Rectal smooth muscle tissue (tissue), 1 donor: Measurements from ENCODE around the gene EPS8L3.
"Not testable (repeated sequence)": the region's sequence is repeated elsewhere in the genome, so short reads cannot be mapped to it uniquely, and the experiment has no call there.

Experiments
- H3K27ac ChIP-seq: one replicate; pipeline ENCODE4 v1.7.0; 2013; ENCODE audit warnings: low read depth, low read length, inconsistent platforms
- H3K27me3 ChIP-seq: one replicate; pipeline ENCODE4 v1.7.0; 2013; ENCODE audit warnings: low read length; ENCODE audit not compliant: control insufficient read depth, insufficient read depth
- H3K36me3 ChIP-seq: one replicate; pipeline ENCODE4 v1.7.0; 2013; ENCODE audit warnings: low read length; ENCODE audit not compliant: control insufficient read depth, insufficient read depth
- H3K4me1 ChIP-seq: one replicate; pipeline ENCODE4 v1.7.0; 2013; ENCODE audit warnings: low read length; ENCODE audit not compliant: control insufficient read depth, insufficient read depth
- H3K4me3 ChIP-seq: one replicate; pipeline ENCODE4 v1.7.0; 2013; ENCODE audit warnings: low read length
- H3K9ac ChIP-seq: one replicate; pipeline ENCODE4 v1.7.0; 2013; ENCODE audit warnings: low read length

The EPS8L3 gene

DNA sequence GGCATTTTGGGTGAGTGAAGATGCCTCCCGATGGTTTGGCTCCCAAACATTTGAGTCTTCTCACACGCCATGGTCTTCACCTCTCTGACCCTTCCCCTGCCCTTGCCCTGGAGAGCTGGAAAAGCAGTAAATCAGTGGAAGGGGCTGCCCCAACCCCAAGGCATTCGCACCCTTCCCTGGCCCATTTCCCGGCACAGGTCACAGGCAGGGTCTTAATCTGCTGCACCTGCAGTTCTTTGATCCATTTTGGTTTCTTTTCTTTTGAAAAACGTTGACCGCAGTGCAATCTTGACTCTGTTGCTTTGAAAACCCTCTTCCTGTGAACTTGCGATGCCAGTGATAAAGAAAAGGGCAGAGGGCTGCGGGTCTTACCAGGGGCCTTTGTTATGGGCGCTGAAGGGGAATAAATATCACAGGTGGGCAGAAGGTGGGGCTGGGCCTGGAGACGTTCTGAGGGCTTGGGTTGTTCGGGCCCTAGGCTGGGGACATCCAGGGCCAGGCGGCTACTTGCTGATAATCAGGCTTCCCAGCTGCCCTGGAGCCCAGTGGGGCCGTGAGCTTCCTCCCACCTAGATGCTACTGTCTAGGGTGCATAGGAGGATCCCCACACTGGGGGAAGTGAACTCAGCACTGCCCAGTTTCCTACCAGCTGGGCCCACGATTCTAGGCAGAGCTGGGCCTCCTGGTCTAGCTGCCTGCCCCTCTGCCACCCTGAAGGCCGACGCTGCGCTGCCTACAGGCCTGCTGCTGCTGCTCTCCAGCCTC lies 38.6 kb upstream of the EPS8L3 start:
- Histone ChIP-seq H3K27ac (no peak overlapping the region), H3K4me3 (no peak overlapping the region), H3K4me1 (peaks cover 8% of the 10 kb centered on the region), H3K36me3 (no peaks in the 10 kb centered on the region), H3K9ac (no peak overlapping the region), H3K27me3 (no peaks in the 10 kb centered on the region)

- Histone ChIP-seq H3K9ac (no peak overlapping the region), H3K27me3 (no peaks in the 10 kb centered on the region), H3K27ac (no peak overlapping the region), H3K36me3 (no peaks in the 10 kb centered on the region), H3K4me1 (peaks cover 6% of the 10 kb centered on the region), H3K4me3 (no peak overlapping the region)
Measured at GRCh38 chr1:109801791-109802135, 38.0 kb upstream of the EPS8L3 start.

DNA sequence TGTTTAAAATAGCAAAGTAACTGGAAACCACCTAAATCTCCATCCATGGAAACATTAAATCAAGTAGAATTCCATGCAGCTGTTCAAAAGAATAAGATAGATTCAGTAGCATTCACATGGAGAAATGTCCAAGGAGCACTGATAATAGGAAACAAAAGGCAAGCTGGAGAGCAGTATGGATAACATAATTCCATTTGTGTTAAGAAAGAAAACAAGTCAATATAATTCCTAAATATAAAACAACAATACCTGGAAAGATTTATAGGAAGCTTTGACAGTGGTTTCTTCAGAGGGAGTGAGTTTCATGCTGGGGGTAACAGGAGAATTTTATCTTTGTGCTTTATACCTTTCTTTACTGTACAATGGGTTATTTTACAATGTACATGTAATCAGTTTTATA lies 36.6 kb upstream of the EPS8L3 start:
- Histone ChIP-seq H3K36me3 (no peaks in the 10 kb centered on the region), H3K9ac (no peak overlapping the region), H3K4me1 (peaks cover 6% of the 10 kb centered on the region), H3K27ac (no peak overlapping the region), H3K4me3 (no peak overlapping the region), H3K27me3 (no peaks in the 10 kb centered on the region)

DNA sequence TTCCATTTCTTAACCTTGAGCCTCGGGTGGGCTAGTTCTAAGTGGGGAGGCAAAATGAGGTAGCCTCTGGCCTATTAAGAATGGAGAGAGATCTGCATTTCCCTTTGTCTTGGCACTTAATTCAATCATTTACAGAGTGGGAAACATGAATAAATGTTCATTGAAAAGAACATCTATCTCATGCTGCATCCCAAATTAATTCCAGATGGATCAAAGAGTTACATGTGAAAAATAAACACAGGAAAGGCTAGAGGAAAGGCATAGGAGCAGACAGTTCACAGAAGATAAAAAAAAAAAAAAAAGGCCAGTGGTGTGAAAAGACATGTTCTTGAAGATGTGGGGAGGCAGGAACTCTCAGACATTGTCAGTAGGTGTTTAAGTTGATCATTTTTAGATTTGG lies 35.7 kb upstream of the EPS8L3 start:
- Histone ChIP-seq H3K27ac (no peak overlapping the region), H3K4me1 (peaks cover 6% of the 10 kb centered on the region), H3K9ac (no peak overlapping the region), H3K36me3 (no peaks in the 10 kb centered on the region), H3K4me3 (no peak overlapping the region), H3K27me3 (no peaks in the 10 kb centered on the region)

GRCh38 chr1:109797303-109797595 lies 33.5 kb upstream of the EPS8L3 start:
- H3K27ac ChIP-seq, H3K9ac ChIP-seq, H3K27me3 ChIP-seq, H3K36me3 ChIP-seq, H3K4me3 ChIP-seq, H3K4me1 ChIP-seq: not testable (repeated sequence)

GRCh38 chr1:109796484-109797302 lies 33.0 kb upstream of the EPS8L3 start:
- H3K36me3 ChIP-seq, result no peaks in the 10 kb centered on the region
- H3K4me3 ChIP-seq, result no peak overlapping the region
- peaks cover 12% of the 10 kb centered on the region for H3K4me1 ChIP-seq
- H3K9ac ChIP-seq, result no peak overlapping the region
- no peak overlapping the region for H3K27ac ChIP-seq
- H3K27me3 ChIP-seq, result no peaks in the 10 kb centered on the region

DNA sequence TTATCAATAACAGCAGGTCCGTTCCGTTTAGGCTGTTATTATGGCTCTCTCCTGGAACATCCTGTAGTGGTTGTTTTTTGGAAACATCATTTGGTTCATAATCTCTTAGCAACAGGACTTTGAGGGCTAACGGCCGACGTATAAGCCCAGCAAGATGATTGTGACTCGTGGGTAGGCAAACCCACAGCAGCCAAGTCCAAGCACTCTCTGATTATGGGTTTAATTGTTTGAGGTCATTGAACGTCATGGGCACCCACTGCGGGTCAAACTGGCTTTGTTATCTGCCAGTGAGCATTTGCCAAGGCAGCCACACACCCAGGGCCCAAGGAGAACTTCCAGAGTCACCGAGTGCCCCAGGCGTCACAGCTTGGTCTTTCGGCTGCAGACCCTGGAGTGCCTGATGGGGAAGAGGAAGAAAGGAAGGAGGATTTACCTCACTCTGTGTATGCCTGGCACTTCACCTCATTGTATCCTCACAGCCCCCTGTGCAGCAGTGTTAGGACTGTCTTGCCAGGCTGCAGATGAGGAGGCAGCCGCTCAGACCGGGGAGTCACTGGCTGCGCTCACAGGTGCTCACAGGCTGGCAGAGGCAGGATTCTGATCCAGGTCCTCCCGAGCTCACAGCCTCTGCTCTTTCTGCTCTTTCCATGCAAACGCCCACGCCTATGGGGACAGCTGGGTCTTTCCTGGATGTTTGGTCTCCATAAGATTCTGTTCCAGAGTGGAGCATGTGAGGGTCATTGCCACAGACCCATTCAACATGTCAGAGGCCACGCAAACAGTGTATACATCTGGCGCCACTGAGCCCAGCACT lies 30.8 kb upstream of the EPS8L3 start:
- no peak overlapping the region for H3K9ac ChIP-seq
- H3K4me3 ChIP-seq, result no peak overlapping the region
- no peaks in the 10 kb centered on the region for H3K36me3 ChIP-seq
- H3K27ac ChIP-seq, result peak overlapping the region; percentile 49
- no peaks in the 10 kb centered on the region for H3K27me3 ChIP-seq
- peaks cover 14% of the 10 kb centered on the region for H3K4me1 ChIP-seq

- Histone ChIP-seq H3K4me3 (peak overlapping the region; percentile 27), H3K27me3 (no peaks in the 10 kb centered on the region), H3K27ac (peak overlapping the region; percentile 49), H3K9ac (no peak overlapping the region), H3K36me3 (no peaks in the 10 kb centered on the region), H3K4me1 (peaks cover 14% of the 10 kb centered on the region)
Measured at GRCh38 chr1:109793486-109794318, 30.0 kb upstream of the EPS8L3 start.

DNA sequence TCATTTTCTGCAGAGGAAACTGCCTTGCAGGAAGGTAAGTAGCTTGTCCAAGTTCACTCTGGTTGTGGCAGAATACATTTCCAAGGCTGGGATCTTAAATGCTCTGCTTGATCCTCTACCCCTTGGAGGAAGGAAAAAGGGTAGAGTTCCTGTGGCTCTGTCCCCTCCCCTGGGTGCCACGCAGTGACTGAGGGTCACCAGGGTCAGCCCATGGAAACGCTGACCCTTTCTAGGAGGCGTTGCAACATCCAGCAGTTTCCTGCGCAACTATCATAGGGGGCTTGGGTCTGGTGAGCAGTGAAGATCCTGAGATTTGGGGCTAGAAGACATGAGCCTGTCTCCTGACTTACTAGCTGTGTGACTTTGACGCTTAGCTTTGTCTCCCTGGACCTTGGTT lies 29.4 kb upstream of the EPS8L3 start:
- Histone ChIP-seq H3K27me3 (no peaks in the 10 kb centered on the region), H3K4me1 (peaks cover 14% of the 10 kb centered on the region), H3K36me3 (no peaks in the 10 kb centered on the region), H3K9ac (no peak overlapping the region), H3K4me3 (no peak overlapping the region), H3K27ac (no peak overlapping the region)

- Histone ChIP-seq H3K4me1 (peaks cover 14% of the 10 kb centered on the region), H3K9ac (no peak overlapping the region), H3K27me3 (no peaks in the 10 kb centered on the region), H3K27ac (no peak overlapping the region), H3K4me3 (no peak overlapping the region), H3K36me3 (no peaks in the 10 kb centered on the region)
Measured at GRCh38 chr1:109792056-109792831, 28.5 kb upstream of the EPS8L3 start.

DNA sequence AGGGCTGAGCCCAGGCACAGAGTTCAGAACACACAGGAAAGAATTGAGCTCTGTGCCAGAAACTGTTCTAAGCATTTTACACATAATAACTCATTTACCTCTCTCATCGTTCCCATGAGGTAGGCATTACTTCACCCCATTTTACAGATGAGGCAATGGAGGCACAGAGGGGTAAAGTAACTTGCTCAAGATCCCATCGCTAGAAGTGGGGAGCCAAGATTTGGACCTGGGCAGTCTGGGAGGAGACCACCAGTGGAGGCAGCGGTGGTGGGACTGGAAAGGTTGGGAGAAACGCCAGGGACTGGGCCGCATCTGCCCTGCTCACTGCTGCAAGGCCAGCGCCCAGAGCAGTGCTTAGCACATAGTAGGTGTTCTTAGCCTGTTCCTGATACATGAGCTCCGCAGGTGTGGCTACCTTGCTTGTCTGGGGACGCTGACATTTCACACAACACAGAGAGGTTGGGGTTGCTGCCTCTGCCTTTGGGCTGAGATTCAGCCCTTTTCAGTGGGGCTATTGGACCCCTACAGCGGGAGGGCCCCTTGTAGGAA lies 27.8 kb upstream of the EPS8L3 start:
- H3K27me3 ChIP-seq, result no peaks in the 10 kb centered on the region
- no peak overlapping the region for H3K4me3 ChIP-seq
- H3K36me3 ChIP-seq, result no peaks in the 10 kb centered on the region
- peaks cover 14% of the 10 kb centered on the region for H3K4me1 ChIP-seq
- H3K27ac ChIP-seq, result no peak overlapping the region
- H3K9ac ChIP-seq, result no peak overlapping the region
